ENCODE measurements around the gene CDIP1. TPM values are rescaled to one million over a fixed set of nuclear protein-coding genes. Genes with fewer than 3 reads are reported as not detected.

The CDIP1 gene
- total RNA-seq, 2 experiments from 2014 or later = 33.0 to 33.3 TPM

DNA sequence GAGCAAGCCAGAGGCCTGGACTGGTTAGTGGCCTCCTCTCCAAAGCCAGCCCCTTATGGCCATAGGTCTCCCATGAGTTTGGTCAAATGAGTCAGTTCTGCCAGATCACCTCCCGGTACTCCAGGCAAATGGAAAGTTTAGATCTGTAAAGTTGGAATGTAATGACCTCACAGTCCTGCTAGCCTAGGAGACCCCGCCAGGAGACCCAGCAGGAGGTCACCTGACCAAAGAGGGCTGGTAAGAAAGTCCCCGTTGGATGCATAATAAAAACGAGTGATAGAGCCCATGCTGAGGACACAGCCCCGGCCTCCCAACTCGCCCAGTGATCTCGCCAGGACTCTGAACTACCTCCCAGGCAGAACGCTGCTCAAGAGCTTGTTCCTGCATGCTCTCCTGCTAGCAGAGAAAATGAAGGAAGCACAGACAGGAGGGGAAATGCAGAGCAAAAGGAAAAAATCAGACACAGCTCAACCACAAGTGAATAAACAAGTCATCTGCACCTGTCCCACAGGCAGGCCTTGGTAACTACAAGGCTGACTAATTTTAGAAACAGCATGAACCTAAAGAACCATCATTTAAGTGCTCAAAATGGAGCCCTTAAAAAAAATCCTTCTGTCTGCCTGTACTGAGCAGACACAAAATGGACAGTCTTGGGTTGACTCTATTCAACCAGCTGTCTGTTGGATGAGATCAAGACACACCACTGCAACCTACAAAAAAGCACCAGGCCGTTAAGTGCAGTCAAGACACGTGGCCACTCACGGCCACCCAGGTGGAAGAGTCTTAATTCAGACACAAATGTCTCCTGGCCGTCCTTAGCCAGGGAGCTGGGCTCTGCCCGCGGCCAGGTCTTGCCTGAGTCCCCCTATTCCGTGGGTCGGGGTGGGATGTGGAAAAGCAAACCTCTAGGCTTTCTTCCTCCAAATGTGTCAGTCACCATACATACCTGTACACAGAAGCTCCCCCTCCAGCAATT is 9.2 kb downstream of the CDIP1 start:
- peak; percentile 31 for DNase-seq
- peak overlapping the region; percentile 88 for H3K27ac Mint-ChIP-seq
- H3K4me3 Mint-ChIP-seq = peak overlapping the region; percentile 18
- H3K27me3 Mint-ChIP-seq = no peaks in the 10 kb centered on the region
- no peaks in the 10 kb centered on the region for H3K9me3 Mint-ChIP-seq
- peaks cover 42% of the 10 kb centered on the region for H3K4me1 Mint-ChIP-seq
- peaks cover 9% of the 10 kb centered on the region for H3K36me3 Mint-ChIP-seq

- Mint-ChIP-seq H3K36me3 (peaks cover 8% of the 10 kb centered on the region), H3K9me3 (no peaks in the 10 kb centered on the region), H3K4me1 (peaks cover 38% of the 10 kb centered on the region), H3K27ac (no peak overlapping the region), H3K27me3 (no peaks in the 10 kb centered on the region), H3K4me3 (no peak overlapping the region)
- no peak for DNase-seq
Observed at GRCh38 chr16:4525634-4526277, 12.8 kb downstream of the CDIP1 start.

- Mint-ChIP-seq H3K9me3 (no peaks in the 10 kb centered on the region), H3K27ac (no peak overlapping the region), H3K4me3 (no peak overlapping the region), H3K36me3 (peaks cover 8% of the 10 kb centered on the region), H3K4me1 (peaks cover 36% of the 10 kb centered on the region), H3K27me3 (no peaks in the 10 kb centered on the region)
- no peak for DNase-seq
Observed at GRCh38 chr16:4525069-4525468, 13.5 kb downstream of the CDIP1 start.

GRCh38 chr16:4524571-4524970 is 14.0 kb downstream of the CDIP1 start:
- DNase-seq = no peak
- Mint-ChIP-seq H3K27ac (no peak overlapping the region), H3K4me1 (peaks cover 31% of the 10 kb centered on the region), H3K4me3 (no peak overlapping the region), H3K9me3 (no peaks in the 10 kb centered on the region), H3K36me3 (peaks cover 8% of the 10 kb centered on the region), H3K27me3 (no peaks in the 10 kb centered on the region)

- peaks cover 22% of the 10 kb centered on the region for H3K4me1 Mint-ChIP-seq
- H3K36me3 Mint-ChIP-seq = peaks cover 8% of the 10 kb centered on the region
- H3K27ac Mint-ChIP-seq = no peak overlapping the region
- H3K27me3 Mint-ChIP-seq = no peaks in the 10 kb centered on the region
- H3K4me3 Mint-ChIP-seq = no peak overlapping the region
- H3K9me3 Mint-ChIP-seq = no peaks in the 10 kb centered on the region
- no peak for DNase-seq
Observed at GRCh38 chr16:4523686-4524085, 14.9 kb downstream of the CDIP1 start.

GRCh38 chr16:4522051-4522581 is 16.5 kb downstream of the CDIP1 start:
- no peak for DNase-seq
- peaks cover 9% of the 10 kb centered on the region for H3K4me1 Mint-ChIP-seq
- H3K4me3 Mint-ChIP-seq = no peak overlapping the region
- H3K36me3 Mint-ChIP-seq = peaks cover 6% of the 10 kb centered on the region
- H3K27me3 Mint-ChIP-seq = no peaks in the 10 kb centered on the region
- H3K9me3 Mint-ChIP-seq = no peaks in the 10 kb centered on the region
- H3K27ac Mint-ChIP-seq = no peak overlapping the region

DNA sequence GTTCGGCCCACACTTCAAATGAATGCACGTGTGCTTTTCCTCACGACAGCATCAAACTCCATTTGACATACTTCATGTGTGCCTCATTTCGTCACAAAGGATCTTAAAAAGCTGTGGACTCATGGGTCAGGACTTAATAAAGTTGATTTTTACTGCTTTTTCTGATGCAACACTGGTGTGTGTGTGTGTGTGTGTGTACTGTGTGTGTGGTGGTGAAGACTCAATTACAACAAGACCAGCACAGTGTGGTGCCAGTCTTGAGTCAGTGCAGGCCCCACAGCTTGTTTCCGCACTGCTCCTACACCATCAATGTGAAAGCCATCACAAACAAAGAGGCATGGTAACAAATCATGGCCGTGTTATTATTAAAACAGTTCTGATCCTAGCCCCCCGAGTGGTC is 17.7 kb downstream of the CDIP1 start:
- peaks cover 9% of the 10 kb centered on the region for H3K4me1 Mint-ChIP-seq
- H3K27me3 Mint-ChIP-seq = no peaks in the 10 kb centered on the region
- H3K4me3 Mint-ChIP-seq = no peak overlapping the region
- H3K27ac Mint-ChIP-seq = no peak overlapping the region
- no peaks in the 10 kb centered on the region for H3K9me3 Mint-ChIP-seq
- DNase-seq = no peak
- peaks cover 6% of the 10 kb centered on the region for H3K36me3 Mint-ChIP-seq

DNA sequence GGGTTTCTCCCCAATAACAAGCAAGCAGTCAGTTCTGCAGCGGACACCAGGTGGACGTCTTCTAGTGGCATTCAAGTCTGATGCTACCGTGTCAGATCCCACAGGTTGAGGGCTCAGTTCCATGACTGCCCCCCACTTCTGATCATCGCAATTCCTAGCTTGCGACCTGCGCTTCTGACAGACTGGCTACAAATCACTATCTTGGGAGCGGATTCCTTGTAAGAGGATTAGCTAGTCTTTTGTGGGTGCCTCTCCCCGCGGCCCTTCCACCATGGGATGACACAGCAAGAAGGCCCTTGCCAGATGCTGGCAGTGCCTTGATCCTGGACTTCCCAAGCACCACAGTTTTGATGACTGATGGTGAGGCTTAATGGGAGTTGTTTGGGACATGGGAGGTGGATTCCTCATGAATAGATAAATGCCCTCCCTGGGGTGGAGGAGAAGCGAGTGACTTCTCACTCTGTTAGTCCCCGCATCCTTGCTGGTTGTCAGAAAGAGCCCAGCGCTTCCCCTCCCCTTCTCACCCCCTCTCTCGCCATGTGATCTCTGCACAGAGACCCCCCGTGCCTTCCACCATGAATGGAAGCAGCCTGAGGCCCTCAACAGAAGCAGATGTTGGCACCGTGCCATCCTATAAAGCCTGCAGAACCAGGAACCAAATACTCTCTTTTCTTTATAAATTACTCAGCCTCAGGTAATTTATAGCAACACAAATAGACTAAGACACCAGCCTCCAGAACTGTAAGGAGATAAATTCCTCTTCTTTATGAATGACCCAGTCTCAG is 19.1 kb downstream of the CDIP1 start:
- Mint-ChIP-seq H3K9me3 (no peaks in the 10 kb centered on the region), H3K36me3 (peaks cover 20% of the 10 kb centered on the region), H3K27ac (no peak overlapping the region), H3K4me1 (peaks cover 21% of the 10 kb centered on the region), H3K27me3 (no peaks in the 10 kb centered on the region), H3K4me3 (no peak overlapping the region)
- no peak for DNase-seq

DNA sequence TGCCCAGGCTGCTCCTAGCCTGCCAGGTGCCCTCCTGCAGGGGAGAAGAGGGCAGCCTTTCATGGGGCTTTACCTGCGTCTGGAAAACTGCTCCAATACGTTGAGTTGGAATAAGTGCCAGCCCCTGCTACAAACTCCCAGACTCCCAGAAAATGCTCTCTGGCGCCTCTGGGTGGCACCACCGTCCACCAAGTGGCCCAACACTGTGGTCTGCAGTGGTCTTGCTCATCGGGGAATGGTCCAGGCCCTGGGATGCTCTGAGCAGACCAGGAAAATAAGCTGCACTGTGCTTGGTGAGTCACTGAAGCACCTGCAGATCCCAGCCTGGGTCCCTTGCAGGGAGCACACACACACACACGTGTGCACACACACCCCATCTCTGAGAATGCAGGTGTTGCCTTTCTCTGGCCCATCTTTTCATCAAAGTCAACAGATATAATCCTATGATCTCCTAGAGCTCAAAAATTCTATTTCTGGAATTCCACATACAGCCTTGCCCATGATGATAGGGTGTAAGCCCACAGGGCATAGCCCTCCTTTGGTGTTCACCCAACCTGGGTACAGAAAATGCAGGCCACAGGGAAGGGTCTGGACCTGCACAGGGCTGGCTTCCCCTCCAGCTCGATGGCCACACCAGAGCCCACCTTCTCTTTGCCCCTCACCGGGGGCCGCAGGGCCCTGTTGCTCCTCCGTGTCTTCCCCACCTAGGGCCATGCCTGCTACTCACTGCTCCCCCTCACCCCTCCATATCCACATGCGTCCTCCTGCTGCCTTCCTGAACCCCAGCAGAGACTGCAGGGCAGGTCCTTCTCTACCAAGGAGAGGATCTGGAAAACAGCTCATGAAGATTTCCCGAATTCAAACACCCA is 20.5 kb downstream of the CDIP1 start:
- DNase-seq = no peak
- no peaks in the 10 kb centered on the region for H3K27me3 Mint-ChIP-seq
- no peak overlapping the region for H3K4me3 Mint-ChIP-seq
- H3K36me3 Mint-ChIP-seq = peaks cover 17% of the 10 kb centered on the region
- H3K9me3 Mint-ChIP-seq = no peaks in the 10 kb centered on the region
- H3K4me1 Mint-ChIP-seq = peaks cover 30% of the 10 kb centered on the region
- H3K27ac Mint-ChIP-seq = no peak overlapping the region

GRCh38 chr16:4515611-4516233 is 22.9 kb downstream of the CDIP1 start:
- peak overlapping the region; percentile 55 for H3K4me3 Mint-ChIP-seq
- H3K27ac Mint-ChIP-seq = peak overlapping the region; percentile 91
- no peaks in the 10 kb centered on the region for H3K9me3 Mint-ChIP-seq
- H3K27me3 Mint-ChIP-seq = no peaks in the 10 kb centered on the region
- DNase-seq = no peak
- peaks cover 30% of the 10 kb centered on the region for H3K36me3 Mint-ChIP-seq
- H3K4me1 Mint-ChIP-seq = peaks cover 30% of the 10 kb centered on the region

- peaks cover 30% of the 10 kb centered on the region for H3K36me3 Mint-ChIP-seq
- peak overlapping the region; percentile 91 for H3K27ac Mint-ChIP-seq
- H3K27me3 Mint-ChIP-seq = no peaks in the 10 kb centered on the region
- H3K4me1 Mint-ChIP-seq = peaks cover 29% of the 10 kb centered on the region
- no peak for DNase-seq
- peak overlapping the region; percentile 55 for H3K4me3 Mint-ChIP-seq
- no peaks in the 10 kb centered on the region for H3K9me3 Mint-ChIP-seq
Observed at GRCh38 chr16:4514606-4515005, 24.0 kb downstream of the CDIP1 start.

GRCh38 chr16:4513881-4514280 is 24.7 kb downstream of the CDIP1 start:
- Mint-ChIP-seq H3K27ac (peak overlapping the region; percentile 91), H3K4me1 (peaks cover 29% of the 10 kb centered on the region), H3K27me3 (no peaks in the 10 kb centered on the region), H3K4me3 (no peak overlapping the region), H3K36me3 (peaks cover 30% of the 10 kb centered on the region), H3K9me3 (no peaks in the 10 kb centered on the region)
- no peak for DNase-seq

DNA sequence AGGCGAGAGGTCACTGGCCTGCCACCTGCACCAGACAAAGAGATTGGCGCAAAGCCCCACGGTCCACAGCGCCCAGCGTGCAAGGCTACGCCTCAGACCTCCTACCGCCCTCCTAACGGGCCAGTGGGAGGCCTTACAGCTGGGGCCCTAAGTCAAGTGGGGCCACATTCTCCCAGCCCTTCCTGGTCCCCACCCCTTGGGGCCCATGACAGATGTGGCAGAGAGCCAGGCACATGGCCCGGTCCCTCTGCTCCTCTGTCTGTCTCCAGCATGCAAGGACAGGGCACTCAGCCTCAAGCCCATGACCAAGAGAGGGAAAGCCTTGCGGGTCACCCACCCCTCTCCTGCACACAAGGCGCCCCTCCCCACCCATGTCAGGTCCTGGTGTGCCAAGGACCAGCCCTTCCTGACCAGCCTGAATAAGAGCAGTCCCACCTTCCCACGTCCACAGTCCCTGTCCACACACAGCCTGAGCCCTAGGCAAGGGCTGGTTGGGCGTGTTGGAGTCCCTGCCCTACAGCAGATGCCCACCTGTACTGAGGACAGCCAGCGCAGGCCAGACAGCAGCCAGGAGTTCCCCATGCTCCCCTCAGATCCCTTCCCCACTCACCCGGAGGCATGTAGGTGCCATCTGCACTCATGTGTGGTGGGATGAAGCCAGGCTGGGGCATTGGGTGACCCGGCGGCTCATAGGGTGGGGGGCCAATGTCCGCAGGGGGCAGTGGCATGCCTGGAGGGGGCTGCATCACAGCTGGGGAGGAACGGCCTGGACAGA is 25.3 kb downstream of the CDIP1 start:
- Mint-ChIP-seq H3K27ac (no peak overlapping the region), H3K36me3 (peaks cover 30% of the 10 kb centered on the region), H3K4me3 (no peak overlapping the region), H3K4me1 (peaks cover 29% of the 10 kb centered on the region), H3K27me3 (no peaks in the 10 kb centered on the region), H3K9me3 (no peaks in the 10 kb centered on the region)
- no peak for DNase-seq

All from activated naive CD8-positive, alpha-beta T cell treated with anti-CD3 and anti-CD28 coated beads for 36 hours (primary cell).